Activated CD4-positive, CD25-positive, alpha-beta regulatory T cell treated with anti-CD3 and anti-CD28 coated beads, Interleukin-2, amount 50 U/mL, for 72 hours (primary cell): ENCODE measurements around the gene MAGIX.

Experiments used
- DNase-seq: peaks from one replicate; pipeline ENCODE4 v3.0.0; 2021

MAGIX gene

DNA sequence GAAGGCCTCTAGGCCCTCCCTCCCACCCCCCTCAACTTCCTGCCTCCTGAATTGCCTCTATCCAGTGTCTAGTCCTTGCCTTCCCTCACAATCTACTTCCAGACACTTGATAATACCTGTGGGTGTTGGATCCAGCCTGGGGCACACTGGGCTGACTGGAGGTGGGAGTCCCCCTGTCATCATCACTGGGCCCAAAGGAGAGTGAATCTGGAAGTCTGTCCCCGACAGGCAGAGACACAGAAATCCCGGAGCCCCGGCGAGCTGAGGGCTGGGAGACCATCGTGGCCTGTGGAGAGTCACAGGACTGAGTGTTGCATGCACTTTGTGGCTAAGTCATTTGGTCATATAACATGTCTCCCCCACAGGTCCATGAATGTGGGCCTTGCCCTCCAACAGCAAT lies 45.8 kb downstream of the MAGIX start:
- DNase-seq, result no peak

DNA sequence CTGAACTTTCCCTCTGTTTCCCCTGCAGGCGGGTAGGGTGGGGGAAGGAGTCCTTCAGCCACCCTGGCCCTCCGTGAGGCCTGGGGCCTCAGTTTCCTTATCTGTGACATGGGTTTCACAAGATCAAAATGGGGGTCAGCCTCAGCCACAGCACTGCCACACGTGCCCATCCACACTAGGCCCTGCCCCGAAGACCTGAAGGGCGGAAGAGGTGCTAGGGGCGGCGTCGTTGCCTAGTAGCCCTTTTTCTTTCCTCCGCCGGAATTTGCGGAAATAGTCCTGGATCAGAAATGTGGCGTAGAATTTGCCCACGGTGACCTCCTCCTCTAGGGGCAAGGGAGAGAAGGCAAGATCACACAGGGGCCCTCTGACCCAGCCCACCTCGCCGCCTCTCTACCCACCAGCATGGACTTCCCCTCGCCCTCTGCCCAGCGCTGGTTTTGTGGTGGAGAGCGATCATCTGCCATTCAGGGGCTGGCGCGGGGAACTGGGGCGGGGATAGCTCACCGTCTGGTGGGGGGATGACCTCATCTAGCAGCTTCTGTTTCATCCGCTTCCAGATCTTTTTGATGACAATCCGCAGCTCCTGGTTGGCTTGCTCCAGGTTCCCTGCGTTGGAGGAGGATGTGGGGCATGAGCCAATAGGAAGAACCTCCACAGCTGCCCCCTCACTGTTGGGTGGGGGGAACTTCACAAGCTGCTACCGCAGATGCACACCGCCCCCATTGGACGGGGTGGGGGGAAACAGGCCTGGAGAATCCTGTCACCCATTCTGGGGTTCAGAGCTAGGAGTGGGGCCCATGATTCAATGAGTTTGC lies 47.1 kb downstream of the MAGIX start:
- DNase-seq, result no peak

DNA sequence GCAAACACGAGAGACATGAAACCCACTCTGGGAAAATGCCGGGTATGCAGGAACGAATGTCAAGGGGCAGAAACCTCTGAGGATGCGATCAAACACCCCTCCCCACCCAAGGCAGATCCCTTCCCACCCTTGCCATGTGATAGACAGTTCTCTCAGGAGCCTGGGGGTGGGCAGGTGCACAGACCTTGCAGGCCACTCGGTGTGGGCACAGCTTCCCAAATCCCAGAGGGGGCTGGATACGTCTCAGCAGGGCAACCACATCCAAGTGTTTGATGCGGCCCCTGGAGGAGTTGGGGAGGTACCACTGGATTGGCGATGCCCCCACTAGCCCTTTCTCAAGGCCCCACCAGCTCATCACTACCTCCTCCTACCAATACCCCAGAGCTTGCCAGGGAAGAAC lies 47.8 kb downstream of the MAGIX start:
- no peak for DNase-seq

DNA sequence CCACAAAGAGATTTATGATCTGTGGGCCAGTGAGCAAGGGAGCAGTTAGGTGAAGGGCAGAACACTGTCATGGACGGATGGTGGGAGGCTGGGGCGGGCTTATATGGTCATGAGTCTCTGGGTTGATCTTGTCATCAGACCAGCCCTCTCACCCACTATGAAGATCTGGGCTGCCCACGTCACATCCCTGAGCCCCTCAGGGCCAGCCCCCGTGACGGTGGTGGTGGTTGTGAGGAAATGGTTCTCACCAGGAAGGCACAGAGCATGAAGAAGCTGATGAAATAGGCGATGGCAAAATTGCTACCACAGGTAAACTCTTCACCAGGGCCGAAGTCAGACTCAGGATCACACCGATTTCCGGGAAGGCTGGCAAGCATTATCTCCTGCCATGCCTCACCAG lies 48.5 kb downstream of the MAGIX start:
- DNase-seq, result no peak

DNA sequence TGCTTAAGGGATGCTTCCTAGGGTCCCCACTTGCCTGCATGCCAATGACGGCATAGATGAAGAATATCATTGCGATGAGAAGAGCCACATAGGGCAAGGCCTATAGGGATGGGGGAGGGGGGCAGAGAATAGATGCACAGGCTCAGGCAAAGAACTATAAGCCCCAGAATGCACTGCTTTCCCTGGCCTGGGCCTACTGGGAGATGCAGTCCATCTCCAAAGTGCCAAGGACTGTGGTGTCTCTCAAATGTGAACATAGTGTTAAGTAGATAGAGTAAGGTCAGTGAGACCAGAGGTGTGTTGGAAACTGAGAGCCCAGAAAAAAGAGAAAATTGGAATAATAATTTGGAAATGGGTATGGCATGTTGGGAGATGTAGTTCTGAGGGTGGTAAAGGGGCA lies 49.7 kb downstream of the MAGIX start:
- no peak for DNase-seq

DNA sequence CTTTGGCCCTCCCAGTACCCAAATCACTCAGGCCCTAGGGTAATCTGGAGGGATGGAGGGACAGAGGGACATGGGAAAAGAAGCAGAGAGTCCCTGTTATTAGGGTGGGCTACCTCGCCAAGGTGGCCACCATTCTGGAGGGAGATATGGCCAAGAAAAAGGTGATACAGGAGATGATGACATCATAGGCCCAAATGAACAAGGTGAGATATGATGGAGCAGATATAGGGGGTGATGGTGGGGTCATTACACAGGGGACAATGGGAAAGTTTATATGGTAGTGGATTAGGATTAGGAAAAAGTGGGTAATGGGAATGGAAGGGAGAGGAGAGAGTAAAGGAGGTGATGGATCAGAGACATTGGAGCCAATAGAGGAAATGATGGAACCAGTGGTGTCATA lies 50.3 kb downstream of the MAGIX start:
- DNase-seq, result no peak

DNA sequence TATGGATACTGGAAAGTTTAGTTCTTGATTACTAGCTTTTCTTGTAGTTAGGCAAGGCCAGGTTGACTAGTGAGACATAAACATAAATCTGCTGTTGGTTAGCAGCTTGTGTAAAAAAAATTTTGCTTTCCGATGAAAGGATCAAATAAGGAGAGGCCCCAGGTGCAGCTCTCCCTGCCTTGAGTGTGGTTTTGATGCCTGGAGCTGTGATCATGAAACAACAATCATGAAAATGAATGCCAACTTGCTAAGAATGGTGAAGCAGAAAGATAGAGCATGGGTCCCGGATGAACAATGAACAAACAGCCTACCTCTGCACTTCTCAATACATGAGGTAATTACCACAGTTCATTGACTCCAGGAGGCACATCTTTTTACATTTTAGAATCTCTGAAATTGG lies 51.9 kb downstream of the MAGIX start:
- DNase-seq, result no peak

DNA sequence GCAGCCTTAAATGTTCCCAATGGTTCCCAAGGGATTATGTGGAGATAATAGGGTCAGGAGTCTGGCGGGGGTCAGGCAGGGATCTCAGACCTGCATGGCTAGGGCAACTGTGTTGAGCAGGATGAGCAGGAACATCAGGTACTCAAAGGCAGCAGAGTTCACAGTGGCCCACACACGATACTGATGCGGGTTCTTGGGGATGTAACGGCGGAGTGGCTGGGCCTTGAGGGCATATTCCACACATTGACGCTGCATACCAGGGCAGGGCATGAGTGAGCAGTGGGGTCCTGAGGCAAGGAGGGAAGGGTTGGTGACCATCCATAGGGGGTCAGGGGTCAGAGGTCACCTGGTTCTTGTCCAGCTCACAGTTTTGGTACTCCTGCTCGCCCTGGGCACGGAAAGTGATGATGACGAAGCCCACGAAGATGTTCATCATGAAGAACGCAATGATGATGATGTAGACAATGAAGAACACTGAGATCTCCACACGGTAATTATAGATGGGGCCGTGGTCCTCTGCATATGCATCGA lies 52.5 kb downstream of the MAGIX start:
- no peak for DNase-seq
